ENCODE data around the gene RNF223.
"Not testable (repeated sequence)": the region's sequence is repeated elsewhere in the genome, so short reads cannot be mapped to it uniquely, and the experiment has no call there.

Gene RNF223

GRCh38 chr1:1058088-1058905, 15.8 kb downstream of the RNF223 start:
- no peak for DNase-seq

- DNase-seq, result not testable (repeated sequence)
Observed at GRCh38 chr1:1057769-1058087, 16.4 kb downstream of the RNF223 start.

DNA sequence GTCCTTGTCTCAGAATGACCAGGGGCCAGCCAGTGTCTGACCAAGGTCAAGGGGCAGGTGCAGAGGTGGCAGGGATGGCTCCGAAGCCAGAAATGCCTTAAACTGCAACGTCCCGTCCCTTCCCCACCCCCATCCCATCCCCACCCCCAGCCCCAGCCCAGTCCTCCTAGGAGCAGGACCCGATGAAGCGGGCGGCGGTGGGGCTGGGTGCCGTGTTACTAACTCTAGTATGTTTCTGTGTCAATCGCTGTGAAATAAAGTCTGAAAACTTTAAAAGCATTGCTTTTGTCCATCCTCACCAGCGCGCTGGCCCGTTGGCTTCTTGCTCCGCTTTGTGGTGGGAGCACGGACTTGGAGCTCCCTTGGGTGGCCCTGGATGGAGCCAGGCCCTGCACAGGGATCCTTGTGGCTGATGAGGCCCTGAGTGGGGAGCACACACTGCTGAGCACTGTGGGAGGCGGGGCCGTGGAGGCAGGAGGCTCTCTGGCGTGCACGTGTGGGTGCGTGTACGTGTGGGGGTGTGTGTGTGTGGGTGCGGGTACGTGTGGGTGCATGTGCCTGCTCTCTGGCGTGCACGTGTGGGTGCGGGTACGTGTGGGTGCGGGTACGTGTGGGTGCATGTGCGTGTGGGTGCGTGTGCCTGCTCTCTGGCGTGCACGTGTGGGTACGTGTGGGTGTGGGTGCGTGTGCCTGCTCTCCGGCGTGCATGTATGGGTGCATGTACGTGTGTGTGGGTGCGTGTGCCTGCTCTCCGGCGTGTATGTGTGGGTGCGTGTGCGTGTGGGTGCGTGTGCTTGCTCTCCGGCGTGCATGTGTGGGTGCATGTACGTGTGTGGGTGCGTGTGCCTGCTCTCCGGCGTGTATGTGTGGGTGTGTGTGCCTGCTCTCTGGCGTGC, 18.0 kb downstream of the RNF223 start:
- no peak for DNase-seq

GRCh38 chr1:1054971-1055370, 19.1 kb downstream of the RNF223 start:
- DNase-seq, result no peak

DNA sequence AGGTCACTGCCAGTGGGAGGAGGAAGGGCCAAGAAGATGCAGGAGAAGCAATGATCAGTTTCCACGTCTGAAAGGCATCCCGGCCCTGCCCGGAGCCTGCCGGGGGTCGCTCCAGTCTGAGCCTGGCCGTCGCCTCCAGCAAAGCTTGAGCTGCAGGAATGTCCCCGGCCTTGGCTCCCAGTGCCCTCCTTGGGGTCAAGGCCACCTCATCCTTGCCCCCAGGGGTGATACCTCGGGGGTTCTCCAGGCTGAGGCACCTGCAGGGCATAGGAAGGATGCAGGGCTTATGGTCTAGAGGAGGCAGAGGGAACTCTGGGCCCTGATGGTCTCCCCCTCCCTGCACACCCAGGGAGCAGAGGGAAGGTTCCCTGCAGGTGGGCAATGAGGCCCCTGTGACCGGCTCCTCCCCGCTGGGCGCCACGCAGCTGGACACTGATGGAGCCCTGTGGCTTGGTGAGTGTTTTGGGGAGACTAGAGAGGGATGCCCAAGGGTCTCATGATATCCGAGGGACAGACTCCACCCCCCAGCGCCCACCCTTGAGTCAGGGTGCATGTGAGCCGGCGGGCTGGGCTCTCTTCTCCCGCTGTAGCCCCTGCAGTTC, 19.9 kb downstream of the RNF223 start:
- DNase-seq, result no peak

GRCh38 chr1:1053682-1054081, 20.4 kb downstream of the RNF223 start:
- no peak for DNase-seq

DNA sequence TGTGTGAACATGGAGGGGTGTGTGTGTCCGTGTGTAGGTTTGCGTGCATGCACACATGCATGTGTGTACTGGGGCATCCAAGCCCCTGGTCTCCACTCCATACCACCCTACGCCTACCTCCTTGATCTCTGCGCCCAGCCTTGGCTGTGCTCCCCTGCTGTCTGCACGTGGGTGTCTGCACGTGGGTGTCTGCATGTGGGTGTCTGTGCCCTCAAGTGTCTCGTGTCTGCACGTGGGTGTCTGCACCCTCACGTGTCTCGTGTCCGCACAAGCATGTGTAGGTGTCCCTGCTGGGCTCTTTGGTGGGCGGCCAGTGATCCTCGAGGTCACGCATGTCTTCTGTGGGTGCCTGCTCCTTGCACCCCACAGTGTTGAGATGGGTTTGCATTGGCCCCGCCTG, 21.1 kb downstream of the RNF223 start:
- DNase-seq, result no peak

- no peak for DNase-seq
Observed at GRCh38 chr1:1052003-1052840, 21.9 kb downstream of the RNF223 start.

DNA sequence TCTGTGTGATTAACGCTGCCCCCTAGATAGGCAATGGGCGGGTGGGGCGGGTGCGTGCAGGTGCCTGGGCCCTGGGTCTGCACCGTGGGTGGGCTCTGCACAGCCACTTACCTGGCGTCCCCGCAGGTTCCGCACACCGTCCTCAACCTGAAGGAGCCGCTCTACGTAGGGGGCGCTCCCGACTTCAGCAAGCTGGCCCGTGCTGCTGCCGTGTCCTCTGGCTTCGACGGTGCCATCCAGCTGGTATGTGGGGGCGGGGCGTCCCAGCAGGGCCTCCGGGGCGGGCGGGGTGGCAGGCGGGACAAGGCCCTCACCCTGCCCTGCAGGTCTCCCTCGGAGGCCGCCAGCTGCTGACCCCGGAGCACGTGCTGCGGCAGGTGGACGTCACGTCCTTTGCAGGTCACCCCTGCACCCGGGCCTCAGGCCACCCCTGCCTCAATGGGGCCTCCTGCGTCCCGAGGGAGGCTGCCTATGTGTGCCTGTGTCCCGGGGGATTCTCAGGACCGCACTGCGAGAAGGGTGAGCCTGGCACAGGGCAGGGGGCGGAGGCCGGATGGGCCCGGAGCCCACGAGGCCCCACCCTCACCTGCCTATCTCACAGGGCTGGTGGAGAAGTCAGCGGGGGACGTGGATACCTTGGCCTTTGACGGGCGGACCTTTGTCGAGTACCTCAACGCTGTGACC, 22.8 kb downstream of the RNF223 start:
- no peak for DNase-seq

GRCh38 chr1:1050577-1051052, 23.5 kb downstream of the RNF223 start:
- DNase-seq, result no peak

GRCh38 chr1:1049318-1050165, 24.6 kb downstream of the RNF223 start:
- no peak for DNase-seq

DNA sequence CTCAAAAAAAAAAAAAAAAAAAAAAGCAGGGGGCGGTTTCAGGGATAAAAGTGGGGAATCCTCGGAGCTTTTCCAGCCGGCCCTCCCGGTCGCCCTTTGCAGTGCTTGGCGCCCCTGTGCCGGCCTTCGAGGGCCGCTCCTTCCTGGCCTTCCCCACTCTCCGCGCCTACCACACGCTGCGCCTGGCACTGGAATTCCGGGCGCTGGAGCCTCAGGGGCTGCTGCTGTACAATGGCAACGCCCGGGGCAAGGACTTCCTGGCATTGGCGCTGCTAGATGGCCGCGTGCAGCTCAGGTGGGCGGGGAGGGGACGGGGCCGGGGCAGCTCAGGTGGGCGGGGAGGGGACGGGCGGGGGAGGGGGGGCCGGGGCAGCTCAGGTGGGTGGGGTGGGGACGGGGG, 25.3 kb downstream of the RNF223 start:
- DNase-seq, result no peak

DNA sequence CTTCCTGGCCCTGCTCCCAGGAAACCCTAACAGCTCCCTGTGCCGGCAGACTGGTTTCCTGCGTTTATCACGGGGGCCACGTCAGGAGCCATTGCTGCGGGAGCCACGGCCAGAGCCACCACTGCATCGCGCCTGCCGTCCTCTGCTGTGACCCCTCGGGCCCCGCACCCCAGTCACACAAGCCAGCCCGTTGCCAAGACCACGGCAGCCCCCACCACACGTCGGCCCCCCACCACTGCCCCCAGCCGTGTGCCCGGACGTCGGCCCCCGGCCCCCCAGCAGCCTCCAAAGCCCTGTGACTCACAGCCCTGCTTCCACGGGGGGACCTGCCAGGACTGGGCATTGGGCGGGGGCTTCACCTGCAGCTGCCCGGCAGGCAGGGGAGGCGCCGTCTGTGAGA, 26.1 kb downstream of the RNF223 start:
- DNase-seq, result no peak

- DNase-seq, result no peak
Observed at GRCh38 chr1:1047407-1047806, 26.7 kb downstream of the RNF223 start.

DNA sequence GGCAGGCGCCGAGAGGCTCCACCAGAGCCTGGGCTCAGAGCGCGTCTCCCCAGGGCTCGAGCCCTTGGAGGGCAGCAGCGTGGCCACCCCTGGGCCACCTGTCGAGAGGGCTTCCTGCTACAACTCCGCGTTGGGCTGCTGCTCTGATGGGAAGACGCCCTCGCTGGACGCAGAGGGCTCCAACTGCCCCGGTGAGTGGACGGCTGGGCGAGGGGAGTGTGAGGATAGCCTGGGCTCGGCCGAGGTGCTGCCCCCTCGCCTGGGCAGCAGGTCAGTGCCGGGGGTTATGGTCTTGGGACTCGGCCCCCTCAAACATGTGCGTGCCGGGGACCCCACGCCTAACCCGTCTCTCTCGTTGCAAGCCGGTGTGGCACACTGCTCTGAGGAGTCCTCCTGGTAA, 27.3 kb downstream of the RNF223 start:
- no peak for DNase-seq

DNA sequence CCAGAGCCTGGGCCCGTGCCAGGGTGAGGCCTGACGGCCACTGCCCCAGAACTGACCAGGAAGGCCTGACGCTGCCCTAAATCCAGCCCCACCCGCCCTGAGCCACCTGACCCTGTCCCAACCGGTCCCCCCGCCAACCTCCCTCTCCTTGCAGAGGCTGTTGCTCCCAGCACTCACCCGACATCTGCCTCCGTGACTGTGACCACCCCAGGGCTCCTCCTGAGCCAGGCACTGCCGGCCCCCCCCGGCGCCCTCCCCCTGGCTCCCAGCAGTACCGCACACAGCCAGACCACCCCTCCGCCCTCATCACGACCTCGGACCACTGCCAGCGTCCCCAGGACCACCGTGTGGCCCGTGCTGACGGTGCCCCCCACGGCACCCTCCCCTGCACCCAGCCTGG, 27.9 kb downstream of the RNF223 start:
- DNase-seq, result no peak

DNA sequence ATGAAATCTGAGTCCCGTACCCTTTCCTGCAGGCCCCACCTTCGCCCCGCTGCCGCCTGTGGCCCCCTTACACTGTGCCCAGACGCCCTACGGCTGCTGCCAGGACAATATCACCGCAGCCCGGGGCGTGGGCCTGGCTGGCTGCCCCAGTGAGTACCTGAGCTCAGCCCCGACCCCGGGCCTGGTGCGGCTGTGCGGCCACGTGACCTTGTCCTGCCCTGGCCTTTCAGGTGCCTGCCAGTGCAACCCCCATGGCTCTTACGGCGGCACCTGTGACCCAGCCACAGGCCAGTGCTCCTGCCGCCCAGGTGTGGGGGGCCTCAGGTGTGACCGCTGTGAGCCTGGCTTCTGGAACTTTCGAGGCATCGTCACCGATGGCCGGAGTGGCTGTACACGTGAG, 29.0 kb downstream of the RNF223 start:
- DNase-seq, result no peak

DNA sequence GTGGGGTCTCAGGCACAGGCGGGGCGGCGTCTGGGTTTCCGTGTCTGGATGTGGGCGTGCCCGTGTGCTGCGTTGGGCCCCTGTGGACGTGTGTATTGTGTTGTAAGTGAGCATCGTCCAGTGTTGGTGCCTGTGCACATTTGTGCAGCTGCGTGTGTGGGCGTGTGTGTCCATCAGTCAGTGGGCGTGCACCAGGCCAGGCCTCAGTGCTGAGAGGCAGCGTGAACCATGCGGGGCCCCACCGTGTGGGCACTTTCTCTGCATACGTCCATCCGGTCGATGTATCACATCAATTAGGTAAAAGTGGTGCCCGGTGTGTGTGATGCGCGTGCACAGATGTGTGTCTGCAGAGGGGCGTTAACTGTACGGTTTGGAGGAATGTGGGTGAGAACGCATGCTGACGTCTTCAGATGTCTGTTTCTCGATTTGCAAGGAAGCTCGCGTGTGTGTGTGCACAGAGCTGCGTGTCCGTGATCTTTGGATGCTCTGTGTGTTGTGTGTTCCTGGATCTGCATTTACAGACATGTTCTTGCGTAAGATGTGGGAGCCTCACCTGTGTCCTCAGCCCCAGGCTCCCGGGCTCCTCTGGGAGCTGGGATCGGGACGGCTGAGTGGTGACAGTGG, 29.5 kb downstream of the RNF223 start:
- DNase-seq, result no peak

DNA sequence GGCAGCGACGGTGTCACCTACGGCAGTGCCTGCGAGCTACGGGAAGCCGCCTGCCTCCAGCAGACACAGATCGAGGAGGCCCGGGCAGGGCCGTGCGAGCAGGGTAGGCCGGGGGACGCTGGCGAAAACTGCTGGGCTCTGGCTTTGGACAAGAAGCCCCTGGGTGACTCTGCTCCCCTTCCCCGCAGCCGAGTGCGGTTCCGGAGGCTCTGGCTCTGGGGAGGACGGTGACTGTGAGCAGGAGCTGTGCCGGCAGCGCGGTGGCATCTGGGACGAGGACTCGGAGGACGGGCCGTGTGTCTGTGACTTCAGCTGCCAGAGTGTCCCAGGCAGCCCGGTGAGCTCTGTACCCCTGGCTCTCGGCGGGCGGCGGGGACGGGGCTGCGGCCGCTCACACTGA, 30.2 kb downstream of the RNF223 start:
- no peak for DNase-seq

DNA sequence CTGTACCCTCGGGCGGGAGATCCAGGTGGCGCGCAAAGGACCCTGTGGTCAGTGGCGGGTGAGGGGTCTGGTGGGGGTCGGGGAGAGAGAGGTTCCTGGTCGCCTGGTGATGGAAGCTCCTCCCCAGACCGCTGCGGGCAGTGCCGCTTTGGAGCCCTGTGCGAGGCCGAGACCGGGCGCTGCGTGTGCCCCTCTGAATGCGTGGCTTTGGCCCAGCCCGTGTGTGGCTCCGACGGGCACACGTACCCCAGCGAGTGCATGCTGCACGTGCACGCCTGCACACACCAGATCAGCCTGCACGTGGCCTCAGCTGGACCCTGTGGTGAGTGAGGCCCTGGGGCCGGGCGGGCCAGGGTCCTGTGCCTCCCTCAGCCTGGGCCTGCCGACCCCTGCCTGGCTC, 30.7 kb downstream of the RNF223 start:
- DNase-seq, result no peak

DNA sequence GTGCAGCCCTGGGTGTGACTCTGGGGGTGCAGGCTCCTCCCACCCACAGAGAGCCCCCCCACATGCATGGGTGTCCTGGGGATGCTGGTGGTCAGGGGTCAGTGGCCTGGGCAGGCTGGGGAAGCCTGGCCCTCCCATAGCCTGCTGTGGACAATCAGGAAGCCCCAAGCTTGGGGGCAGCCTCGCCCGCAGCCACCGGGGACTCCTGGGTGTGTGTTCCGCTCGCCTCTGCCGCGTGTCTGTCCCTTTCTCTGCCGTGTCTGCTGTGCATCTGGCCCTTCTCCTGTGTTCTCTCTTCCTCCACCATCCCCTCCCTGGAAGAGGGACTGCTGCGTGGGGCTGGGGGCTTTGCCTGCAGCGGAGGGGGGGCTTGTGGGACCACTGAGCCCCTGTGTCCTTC, 31.3 kb downstream of the RNF223 start:
- no peak for DNase-seq
